NCI-H146 treated with DMSO at 0.1 percent for 48 hours (cell line): ENCODE results near the gene FASN.

Experiments
- DNase-seq: peaks from one replicate; lab custom pipeline; 2025; ENCODE audit not compliant: unreplicated experiment; lab: John Stamatoyannopoulos, UW

FASN gene

DNA sequence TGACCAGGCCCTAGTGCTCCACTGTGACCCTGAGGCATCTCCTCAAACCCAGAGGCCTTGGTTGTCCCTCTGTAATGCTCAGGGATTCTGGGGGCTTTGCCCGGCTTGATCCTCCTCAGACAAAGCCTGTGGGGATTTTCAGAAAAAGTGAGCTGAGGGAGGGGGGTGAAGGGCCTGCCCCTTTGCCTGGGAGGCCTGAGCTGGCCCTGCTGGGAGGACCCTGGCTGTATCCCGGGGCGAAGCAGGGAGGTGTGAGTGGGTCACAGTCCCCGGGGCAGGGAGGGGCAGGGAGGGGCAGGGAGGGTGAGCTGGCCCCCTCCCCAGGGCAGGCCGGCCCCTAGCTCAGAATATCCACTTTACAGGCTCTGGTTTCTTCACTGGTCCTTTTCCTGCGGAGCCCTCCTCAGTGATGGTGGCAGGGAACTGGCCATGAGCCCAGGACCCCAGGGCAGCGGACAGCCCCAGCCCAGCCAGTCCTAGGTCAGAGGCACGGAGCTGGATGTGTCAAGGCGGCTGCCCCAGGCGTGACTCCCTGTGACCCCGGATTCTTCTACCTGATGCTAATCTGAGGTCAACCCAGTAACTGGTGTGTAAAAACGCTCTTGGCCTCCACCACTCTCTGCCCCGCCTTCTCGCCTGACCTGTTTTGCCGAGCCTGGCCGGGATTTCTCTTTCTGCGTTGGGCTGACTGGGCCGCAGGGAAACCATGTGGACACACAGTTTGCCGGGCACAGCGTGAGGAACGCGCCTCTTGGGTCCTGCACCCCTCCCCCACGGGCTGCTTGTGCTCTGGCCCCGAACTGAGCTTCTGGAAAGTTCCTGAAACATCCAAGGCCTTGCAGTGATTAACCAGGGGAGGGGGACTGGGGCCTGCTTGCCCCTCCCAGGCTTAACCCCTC lies 5.8 kb upstream of the FASN start:
- DNase-seq, result no peak

DNA sequence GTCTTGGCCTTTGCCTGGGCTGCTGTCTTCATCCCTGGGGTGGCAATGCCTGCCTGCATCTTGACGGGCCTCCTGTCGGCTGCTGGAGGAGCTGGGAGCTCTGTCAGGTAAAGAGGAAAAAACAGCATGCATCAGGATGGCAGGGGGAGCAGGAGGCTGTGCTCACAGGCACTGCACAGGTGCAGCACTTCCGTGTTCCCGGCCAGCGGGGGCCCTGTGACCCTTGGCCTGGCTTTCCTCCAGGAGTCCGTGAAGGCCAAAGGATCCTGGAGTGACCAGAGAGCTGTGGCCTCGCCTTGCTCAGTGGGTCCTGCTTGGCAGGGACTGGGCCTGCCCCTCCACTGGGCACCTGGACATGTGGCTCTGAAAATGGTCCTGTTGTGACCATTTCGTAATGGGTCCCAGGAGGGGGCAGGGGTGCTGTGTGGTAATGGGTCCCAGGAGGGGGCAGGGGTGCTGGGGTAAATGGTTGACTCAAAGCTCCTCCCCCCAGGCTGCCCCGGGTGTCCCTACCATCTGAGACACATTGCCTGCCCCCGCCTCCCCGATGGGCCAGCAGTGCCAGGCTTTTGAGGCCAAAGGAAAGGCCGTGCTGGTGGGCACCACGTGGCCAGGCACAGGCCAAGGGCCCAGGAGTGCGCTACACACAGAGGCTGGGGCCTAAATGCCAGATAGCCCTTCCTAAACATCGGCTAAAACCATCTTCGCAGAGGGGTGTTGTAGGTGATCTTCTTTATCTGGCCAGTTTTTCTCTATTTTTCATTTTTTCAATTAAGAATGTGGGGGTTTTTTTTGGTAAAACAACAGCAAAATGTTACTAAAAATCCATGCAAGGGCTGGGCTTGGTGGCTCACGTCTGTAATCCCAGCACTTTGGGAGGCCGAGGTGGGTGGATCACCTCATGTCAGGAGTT lies 4.0 kb upstream of the FASN start:
- DNase-seq, result no peak

DNA sequence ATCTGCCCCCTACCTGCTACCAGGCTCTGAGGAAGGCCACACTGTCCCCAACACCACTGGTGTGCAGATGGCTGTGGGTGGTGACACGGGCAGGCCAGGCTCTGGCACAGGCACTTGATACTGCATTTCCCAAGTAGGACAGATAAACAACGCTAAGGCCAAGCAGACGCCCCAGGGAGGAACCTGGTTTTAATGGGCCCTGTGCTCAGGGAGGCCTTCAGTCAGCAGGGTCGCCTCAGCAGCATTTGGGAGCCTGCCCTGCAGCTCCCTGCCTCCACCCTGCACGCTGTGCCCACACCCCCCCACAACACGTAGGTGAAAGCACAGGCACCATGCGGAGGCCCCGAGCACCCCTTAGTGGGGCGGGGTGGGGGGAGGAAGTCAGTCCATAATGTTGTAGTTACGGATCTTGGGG lies 3.3 kb upstream of the FASN start:
- DNase-seq, result no peak

DNA sequence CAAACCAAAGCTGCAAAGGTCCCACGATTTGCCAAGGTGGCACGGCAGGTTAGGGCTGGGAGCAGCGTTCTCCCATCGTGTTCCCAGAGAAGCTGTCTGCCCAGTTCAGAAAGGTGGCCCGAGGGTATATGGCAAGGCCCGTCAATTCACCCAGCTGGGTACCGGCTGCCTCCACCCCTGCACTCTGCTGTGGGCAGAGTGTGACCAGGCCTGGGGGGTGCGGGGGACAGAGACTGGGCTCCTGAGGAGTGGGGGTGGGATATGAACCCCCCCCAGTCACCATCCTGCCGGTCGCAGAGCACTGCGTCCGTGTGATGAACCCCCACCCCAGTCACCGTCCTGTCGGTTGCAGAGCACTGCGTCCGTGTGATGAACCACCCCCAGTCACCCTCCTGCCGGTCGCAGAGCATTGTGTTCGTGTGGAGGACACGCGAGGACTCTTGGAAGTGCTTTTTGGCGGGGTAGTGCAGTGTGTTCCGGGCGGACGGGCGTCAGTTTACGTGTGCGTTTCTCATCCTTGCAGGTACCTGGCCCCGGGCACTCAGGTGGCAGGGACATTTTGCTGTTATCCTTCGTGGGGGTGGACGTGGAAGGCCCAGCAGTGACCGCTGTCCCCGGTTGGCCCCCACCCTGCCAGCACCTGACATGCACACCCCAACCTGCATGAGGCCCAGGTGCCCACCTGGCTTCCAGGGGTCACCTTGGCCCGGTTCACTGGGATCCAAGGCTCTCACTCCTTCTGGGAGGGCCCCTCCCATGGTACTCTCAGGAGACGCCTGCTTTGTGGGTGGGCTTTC lies 2.7 kb upstream of the FASN start:
- DNase-seq, result no peak

DNA sequence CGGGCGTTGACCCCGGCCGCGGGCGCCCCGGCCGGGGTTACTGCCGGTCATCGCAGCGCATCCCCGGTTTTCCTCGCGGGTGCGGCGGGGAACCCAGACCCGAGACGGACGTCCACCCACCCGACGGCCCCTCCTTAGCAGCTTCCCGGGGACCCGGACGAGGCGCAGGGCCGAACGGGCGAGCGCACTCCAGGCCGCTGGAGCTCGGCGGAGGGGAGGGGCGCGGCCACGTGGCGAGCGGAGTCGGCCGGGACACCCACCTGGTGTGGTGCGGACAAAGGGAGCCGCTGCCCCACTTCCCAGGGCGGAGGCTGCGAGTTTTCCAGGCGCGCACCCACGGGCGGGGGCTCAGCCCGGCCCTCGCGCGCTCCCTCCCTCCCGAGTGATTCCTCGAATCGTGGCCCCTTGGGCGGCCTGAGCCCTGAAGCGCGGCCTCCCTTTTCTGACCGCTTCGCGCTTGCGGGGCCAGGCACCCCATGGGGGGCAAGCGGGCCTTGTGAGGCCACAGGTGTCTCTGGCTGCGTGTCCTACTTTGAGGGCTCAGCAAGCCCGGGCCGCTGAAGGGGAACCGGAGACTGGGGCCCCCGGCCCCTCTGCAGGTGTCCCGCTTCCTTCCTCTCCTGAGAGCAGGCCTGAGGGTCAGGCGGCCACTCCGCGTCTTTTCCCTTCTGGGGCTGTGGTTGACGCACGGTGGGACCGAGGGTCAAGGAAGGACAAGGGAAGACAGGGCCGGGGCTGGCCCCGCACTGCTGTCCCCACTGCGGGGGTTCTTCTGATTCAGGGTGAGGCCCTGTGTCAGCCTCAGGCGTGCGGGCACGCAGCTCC lies 1.1 kb upstream of the FASN start:
- peak; percentile 44 for DNase-seq

DNA sequence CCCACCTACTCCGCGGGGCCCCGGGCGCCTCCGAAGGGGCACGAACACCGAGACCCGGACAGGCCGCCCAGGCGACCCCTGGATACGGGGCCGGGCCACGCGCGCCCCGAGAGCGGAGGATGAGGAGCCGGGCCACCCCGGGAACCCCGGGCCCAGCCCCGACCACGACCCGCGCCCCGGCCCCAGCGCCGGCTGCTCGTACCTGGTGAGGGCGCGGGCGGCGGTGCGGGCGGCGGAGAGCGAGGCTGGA lies 192 bp downstream of the FASN start:
- no peak for DNase-seq

DNA sequence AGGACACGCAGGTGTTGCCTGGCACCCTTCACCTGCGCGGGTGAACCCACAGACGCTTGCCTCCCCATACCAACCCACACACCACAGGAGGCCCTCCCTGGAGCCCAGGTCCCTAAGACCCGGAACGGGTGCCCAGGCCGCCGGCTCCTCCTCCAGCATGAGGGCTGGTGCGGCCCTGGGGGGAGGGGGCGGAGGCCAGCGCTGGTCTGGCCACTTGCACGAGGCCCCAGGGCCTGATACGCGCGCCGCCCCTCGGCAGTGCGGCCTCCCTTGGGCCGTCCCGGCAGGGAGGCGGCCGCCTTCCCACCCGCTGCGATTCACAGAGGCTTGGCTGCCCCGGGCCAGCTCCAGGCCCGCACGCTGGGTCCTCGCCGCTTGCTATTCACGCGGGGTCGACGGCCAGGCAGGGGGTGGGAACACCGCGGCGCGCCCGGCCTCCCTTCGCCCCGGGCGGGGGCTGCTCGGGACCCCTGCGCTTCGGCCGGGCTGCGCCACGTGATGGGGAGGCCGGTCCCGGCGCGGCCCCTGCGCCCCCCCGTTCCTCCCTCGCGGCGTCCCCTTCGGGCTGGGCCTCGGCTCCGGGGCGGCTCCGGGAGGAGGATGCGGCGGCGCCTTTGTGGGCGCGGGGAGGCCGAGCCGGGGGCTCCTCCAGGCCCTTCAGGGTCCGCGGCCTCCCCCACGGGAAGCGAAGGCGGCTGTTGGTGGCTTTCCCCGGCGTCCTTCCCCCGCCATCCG lies 685 bp downstream of the FASN start:
- DNase-seq, result no peak

DNA sequence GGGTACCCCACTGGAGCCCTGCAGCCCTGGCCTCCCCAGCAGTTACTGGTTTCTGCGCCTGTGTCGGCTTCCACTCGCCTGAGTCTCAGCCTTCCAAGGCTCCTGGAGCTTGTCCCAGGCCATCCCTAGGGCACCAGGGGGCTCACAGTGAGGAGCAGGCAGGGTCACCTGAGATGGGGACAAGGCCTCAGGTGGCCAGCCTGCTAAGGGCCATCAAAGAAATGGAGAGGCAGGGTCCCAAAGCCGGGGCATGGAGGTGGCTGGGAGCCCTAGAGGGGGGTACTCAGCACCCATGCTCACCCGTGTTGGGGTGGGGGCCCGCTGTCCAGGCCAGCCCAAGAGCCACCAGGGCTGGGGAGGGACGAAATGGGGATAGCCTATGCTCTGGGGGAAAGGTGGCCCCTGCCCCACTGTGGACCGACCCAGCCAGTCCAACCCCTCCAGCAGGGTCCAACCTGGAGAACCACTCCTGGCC lies 1.3 kb downstream of the FASN start:
- no peak for DNase-seq

DNA sequence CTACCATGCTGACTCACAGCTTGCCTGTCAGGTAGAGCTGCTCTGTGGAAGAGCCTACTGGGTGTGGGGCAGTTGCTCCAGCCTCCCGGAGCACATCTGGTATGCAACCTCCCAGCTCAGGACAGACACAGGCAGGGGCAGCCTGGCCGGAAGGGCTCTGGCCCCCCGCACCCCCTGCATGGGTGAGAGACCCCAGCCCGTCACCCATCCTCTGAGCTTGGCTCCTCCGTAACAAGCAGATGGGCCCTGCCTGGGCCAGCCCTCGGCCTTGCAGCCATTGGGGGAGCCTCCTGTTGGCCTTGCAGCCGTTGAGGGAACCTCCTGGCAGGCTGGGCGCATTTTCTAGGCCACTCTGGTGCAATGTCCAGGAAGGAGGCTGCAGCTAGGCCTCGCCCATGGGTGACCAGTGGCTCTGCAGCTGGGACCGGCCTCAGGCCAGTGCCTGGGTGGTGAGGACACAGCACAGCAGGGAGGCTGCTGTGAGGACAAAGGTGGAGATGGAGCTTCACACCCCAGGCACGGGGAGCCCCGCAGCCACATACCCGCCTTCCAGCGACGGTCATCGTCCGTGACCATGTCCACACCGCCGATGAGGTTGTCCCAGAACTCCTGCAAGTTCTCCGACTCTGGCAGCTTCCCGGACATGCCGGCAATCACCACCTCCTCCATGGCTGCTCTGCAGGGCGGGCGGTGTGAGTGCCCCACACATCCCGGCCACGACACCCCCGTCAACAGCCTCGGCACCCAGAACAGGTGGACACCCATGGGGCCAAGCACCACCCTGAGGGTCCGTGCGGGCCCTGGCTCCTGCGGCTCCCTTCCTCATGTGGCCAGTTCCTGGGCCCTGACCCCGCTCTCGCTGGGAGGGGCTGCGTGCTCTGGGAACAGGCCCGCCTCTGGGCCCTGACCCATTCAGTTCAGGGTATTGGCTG lies 2.0 kb downstream of the FASN start:
- DNase-seq, result no peak

DNA sequence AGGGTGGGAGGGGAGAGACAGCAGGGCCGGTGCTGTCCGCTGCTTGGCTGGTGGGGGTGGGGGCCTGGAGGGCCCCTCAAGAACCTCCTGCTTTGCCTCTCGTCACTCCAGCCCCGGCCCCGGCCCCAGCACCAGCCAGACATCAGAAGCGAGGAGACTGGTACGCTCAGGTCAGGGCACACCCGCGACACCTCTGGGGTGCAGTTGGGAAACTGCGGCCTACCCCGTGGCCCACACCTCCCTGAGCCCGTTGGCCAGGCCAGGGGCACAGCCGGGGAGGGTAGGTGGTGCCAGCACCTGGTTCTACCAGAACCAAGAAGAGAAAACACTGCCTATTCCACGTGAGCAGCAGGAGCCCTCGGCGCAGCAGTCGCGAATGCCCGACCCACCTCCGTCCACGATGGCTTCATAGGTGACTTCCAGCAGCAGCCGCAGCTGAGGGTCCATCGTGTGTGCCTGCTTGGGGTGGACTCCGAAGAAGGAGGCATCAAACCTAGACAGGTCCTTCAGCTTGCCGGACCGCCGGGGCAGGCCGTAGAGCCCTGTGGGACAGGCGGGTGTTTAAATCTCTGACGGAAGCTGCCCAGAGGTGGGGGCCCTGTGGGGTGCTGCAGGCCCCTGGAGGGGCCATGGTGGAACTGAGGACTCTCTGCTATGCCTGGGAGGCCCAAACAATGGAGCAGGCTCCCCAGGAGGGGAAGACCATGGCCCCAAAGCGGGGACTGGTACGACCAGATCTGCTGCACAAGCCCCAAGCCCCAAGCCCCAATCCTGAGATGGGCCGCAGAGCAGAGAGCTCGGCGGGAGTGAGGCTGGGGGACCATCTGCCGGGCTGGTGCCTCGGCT lies 2.9 kb downstream of the FASN start:
- no peak for DNase-seq

DNA sequence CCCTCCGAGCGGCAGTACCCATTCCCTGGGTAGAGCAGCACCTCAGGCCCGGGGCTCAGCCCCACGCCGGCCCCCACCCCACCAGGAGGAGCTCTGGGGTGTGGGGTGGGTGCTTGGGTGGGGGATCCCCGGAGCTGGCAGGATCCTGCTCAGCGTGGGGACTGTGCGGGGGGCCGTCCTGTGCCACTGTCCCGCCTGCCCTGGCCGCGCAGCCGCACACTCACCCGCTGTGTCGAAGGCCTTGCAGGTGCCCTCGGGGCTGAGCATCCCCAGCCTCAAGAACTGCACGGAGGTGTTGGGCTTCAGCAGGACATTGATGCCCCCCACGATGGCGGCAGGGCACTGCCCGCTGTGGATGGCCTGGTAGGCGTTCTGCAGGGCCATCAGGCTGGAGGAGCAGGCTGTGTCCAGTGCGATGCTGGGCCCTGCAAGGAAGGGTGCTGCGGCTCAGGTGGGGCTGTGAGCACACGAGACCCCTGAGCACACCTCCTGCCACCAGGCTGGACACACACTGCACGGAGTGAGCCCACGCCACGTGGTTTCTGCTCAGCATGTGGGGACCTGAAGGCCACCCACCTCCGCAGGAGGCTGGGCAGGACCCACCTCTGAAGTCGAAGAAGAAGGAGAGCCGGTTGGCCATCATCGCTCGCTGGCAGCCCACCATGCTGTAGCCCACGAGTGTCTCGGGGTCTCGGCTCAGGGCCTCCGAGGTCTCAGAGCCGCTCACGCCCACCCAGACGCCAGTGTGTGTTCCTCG lies 4.9 kb downstream of the FASN start:
- DNase-seq, result no peak

DNA sequence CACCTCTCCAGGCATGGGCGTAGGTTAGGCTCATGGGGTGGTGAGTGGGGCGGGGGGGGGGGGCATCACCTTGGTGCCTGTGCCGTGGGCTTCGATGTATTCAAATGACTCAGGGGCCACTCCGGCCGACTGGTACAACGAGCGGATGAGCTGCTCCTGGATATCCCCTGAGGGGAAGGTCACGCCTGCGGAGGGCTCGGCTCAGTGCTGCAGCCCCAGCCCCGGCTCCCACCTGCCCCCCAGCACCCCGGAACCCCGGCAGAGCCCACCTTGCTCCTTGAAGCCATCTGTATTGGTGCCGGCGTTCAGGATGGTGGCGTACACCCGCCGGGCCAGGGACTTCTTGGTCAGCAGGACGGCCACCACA lies 5.4 kb downstream of the FASN start:
- DNase-seq, result no peak

DNA sequence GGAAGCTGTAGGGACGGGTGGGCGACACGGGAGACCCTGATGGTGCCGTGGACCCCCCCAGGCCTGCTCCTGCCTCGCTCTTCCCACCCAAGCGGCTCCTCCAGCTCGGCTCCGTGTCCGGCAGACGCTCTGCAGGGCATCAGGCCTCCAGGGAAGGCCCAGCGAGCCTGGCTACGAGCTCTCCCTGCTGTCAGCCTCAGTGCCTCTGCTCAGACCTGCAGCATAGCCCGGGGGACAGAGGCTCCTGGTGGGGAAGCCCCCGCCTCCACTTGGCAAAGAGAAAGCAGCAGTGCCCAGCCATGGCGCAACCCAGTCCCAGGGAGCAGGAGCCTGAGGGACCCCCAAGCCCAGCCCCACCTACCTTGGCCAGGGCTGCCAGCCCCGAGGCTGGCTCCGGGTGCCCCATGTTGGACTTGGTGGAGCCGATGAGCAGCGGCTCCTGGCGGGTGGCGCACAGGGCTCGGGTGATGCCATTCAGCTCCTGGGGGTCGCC lies 5.9 kb downstream of the FASN start:
- no peak for DNase-seq

DNA sequence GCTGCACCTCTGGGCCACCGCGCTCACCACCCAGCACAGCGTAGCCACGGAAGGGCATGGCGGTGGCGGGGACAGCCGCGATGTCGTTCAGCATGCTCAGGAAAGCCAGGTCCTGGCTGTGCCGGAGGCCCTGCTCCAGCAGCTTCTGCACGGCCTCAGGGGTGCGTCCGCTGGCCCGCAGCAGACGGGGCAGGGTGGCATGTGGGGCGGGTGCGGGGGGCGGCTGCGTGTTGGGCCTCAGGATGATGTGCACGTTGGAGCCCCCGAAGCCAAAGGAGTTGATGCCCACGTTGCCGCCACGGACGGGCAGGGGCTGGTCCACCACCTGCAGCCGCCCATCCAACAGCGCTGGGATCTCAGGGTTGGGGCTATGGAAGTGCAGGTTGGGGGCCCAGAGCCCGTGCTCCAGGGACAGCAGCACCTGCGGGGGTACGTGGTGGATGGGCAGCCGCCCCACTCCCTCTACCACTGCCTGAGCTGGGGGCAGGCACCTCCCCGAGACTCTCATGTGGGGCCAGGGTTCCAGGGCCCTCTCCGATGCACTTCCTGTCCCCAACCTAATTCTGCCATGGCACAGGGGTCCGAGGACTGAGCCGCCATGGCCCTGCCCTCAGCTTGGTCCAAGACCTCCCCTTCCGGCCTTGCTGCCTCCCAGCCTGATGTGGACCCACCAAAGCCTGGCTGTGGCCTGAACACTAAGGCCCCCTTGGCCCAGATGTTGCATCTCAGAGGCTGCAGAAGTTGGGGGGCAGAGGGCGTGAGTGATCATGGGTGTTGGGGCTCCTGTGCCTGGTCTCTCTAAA lies 6.6 kb downstream of the FASN start:
- DNase-seq, result no peak

DNA sequence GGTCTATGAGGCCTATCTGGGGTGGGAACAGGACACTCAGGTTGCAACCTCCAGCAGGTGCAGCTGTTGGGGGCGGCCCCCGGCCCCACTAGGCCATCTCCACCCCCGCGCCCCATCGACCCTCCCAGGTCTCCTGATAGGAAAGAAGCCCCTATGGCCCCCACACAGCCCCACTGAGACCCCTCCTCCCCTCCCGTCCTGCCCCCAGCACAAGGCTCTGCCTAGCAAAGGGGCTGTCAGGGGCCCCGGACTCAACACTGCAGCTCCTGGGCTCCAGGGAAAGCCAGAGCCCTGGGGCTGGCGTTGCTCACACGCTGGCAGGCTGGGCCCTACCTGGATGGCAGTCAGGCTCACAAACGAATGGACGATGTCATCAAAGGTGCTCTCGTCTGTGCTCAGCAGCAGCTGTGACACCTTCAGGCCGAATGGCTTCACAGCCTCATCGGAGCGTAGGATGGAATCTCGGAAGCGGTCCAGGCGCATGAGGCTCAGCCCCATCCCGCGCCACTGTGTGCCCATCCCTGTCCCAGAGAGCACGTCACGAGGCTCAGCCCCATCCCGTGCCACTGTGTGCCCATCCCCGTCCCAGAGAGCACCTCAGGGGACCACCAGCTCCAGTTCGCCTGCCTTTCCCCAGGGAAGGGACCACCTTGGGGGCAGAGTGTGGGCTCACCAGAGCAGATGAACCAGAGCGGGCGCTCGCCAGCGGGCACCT lies 7.3 kb downstream of the FASN start:
- no peak for DNase-seq
